Islet of Langerhans (tissue), 1 donor: ENCODE data around the gene SLC4A2.

Source experiments
- FAIRE-seq: peaks from one replicate; lab custom pipeline; 2011; peaks lifted over from hg19 to GRCh38; lab: Jason Lieb, UNC

The SLC4A2 gene

DNA sequence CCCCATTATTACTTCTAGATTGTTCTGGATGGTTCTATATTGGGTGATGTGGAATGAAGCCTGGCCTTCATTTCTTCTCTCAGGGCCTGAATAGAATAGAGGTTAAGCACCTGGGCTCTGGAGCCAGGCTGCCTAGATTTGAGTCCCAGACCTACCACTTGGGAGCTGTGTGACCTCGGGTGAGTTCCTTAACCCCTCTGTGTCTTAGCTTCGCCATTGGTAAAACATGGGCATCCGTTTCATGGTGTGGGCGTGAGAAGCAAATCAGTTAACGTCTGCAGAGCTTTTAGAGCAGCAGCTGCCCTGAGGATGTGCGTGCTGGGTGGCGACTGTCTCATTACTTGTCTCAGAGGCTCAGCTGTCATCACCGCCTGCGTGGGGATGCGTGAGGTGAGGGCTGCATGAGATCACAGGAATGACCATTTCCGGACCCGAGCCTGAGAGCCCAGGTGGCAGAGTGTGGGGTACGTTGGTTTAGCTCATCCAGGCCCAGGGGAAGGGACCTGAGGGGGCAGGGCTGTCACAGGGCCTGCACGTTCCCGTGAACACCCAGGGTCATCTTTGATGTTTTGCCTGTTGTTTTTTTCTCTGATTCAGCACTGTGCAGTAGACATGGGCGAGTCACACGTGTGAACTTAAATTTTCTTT is 36.6 kb downstream of the SLC4A2 start:
- no peak for FAIRE-seq

DNA sequence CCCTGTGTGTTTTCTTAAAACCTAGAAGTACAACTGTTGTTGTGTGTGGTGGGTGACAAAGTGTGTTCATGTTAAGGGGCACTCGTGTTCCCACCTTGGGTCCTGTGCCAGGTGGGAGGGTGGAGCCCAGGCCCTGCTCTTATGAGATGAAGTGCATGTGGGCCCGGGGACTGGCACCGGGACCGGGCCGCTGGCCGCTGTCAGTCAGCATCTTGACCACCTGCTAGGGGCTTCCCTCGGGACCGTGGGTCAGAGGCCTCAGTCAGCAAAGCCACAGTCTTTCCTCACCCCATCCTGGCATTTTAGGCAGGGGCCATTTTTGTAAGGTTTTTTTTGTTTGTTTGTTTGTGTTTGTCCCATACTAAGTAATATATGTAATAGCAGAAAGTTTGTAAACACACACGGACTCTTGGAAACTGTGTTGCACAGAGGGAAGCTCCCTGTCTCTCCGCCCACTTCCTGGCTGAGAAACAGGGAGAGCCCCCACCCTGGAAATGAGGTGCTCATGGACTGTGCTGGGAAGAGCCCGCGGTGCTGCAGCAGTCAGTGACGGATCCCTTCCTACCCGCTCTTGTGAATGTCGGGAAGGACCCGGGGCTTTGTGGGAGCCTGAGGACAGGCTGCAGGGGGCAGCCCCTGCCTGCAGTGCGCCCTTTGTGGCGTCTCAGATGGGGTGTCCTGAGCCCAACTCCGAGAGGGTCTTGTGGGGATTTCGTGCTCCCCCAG is 40.3 kb downstream of the SLC4A2 start:
- FAIRE-seq: no peak

DNA sequence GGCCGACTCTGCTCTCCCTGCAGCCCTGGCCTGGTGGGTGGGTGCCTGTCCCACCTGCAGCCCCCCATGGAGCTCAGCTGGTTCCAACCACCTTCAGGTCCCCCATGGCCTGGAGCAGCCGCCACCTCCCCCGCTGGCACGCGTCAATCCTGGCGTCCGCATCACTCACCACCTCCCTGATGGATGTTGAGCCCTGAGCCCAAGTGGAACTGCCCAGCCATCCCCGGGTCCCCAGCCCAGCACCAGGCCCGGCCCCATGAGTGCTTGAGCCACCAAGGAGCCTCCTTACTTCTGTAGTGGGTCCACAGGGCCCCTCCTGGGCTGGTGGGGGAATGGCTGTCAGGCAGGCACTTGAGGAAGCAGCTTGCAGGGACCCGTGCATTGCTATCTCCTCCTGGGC is 41.5 kb downstream of the SLC4A2 start:
- FAIRE-seq: no peak

DNA sequence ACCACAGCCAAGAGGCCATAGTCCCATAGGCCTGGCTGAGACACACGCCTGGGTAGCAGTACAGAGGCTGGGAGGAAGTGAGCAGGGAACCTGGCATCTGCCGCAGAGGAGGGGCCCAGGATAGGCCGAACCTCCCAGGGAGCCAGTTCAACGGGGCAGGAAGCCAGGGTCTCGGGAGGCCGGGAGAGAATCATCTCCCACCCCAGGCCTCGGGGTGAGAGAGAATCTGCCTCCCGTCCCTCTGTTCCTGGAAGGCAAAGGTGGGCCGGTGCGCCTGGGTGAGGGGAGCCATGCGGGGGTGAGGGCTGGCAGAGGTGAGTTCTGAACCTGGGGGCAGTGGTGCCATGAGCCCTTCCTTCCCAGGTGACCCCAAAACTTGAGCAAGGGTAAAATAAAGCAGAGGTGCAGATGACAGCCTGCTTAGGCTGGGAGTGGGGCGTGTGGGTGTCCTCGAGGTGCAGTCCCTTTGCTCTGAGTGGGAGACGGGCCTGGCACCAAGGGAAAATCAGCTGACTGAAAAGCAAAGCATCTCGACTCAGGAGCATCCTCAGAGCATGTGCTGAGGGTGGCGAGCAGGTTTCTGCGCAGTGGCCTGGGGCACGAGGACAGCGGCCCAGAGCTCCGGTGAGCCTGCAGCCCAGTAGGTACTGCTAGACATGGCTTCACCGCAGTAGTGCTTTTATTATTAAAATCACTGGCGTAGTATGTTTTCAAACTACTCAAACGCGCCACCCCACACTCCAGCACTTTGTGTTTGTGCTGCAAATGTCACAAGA is 42.4 kb downstream of the SLC4A2 start:
- no peak for FAIRE-seq

DNA sequence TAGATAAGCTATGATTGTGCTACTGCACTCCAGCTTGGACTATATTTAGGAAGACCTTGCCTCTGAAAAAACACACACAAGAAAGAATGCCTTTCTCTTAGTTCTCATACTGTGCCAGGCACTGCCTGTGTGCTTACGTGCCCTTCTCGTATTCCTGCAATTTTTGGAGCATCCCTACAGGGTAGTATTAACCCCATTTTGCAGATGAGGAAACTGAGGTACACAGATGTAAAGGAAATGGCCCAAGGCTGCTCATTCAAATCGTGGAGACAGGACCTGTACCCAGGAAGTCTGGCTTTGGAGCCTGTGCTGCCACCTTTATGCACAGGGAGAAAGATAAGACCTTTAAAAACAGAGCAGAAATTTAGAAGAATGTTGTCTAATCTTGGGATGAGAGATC is 43.6 kb downstream of the SLC4A2 start:
- no peak for FAIRE-seq

DNA sequence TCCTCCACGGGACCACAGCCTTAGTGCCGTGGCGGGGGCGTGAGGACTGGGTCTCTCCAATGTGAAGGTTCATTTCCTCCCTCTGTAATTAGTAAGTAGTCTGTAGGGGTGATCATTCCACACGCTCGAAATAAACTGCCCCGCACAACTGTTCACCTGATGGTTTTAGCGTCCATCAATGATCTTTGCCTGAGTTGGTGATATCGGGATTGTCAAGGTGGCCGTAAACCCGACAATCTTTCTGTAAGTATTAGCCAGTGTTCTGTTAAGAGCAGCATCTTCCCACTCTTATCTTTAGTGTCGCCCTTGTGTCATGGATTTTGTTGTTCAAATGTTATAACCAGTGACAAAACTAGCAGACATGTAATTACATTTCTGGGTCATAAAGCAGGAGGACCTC is 44.6 kb downstream of the SLC4A2 start:
- no peak for FAIRE-seq

DNA sequence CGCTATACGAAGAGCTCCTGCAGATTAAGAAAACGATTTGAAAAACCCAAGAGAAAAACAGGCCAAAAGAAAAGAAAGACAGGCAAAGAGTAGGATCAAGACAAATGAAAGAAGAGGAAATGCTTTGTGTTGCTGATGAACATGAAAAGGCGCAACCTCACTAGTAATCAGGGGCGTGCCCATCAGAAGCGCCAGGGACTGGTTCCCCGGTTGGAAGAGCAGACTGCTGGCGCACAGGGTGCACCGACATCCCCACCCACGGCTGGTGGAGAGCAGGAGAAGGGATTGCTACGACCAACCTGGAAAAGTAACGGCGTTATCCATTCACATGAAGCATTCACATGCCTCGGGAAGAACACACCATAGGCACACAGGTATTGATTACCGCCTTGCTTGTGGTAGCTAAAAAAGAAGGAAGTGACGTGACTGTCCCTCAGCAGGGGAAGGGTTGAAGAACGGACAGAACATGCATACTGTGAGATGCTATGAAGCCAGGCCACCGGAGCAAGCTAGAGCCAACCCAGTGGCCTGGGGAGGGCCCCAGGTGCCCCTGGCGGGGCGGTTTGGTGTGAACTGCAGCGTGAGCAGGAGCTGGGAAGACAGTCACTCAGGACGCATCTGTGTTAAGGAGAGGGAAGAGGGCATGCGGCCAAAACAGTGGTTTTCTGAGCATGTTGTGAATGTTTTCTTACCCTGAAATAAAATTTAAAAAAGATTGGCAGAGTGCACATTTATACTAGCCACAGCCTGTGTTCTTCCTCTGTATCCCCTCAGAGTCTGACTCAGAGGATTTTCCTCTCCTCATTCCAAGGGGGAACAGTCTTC is 45.2 kb downstream of the SLC4A2 start:
- no peak for FAIRE-seq

DNA sequence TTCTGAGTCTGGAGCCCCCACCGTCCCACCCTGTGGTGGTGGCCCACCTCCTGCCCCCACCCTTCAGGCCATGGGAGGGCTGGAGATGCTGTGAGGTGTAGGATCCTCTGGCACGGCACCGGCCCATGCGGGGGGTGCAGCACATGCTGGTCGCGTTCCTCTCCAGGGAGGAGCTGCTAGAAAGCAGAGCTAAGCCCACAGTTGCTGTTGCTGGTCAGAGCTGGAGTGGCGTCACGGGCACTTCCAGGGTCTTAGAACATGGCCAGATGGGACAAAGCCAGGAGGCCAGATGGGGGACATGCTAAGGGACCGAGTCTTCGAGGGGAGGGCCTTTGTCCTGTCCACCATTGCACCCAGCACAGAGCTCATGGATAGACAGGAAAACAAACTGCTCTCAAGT is 48.5 kb downstream of the SLC4A2 start:
- FAIRE-seq: no peak

DNA sequence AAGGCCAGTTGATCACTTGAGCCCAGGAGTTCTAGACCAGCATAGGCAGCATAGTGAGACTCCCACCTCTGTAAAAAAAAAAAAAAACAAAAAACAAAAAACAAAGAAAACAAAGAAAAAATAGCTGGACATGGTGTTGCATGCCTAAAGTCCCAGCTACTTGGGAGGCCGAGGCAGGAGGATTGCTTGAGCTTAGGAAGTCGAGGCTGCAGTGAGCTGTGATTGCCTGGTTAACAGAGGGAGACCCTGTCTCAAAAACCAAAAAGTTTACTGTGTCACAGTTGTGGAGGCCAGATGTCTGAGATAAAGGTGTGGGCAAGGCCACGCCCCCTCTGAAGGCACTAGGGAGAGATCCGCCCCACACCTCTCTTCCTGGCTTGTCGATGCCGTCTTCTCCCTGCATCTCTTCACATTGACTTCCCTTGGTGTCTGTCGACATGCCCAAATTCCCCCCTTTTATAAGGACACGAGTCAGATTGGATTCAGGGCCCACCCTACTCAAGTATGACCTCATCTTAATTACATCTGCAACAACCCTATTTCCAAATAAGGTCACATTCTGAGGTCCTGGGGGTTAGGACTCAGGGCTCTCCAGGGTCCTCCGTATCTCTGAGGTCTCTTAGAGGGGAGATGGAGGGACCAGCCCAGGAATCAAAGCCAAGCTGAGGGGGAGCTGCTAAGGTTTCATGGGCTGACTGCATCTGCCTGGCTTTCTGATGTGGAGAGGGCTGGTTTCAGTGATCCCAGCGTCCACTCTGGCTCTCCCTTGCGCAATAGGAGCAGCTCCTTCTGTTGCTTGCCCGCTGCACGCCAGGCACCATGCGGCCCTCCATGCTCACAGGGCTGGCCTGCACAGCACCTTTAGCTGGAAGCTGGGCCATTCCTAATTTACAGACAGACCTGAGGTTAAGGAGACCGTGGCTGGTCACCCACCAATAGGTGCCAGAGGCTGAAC is 50.0 kb downstream of the SLC4A2 start:
- no peak for FAIRE-seq

DNA sequence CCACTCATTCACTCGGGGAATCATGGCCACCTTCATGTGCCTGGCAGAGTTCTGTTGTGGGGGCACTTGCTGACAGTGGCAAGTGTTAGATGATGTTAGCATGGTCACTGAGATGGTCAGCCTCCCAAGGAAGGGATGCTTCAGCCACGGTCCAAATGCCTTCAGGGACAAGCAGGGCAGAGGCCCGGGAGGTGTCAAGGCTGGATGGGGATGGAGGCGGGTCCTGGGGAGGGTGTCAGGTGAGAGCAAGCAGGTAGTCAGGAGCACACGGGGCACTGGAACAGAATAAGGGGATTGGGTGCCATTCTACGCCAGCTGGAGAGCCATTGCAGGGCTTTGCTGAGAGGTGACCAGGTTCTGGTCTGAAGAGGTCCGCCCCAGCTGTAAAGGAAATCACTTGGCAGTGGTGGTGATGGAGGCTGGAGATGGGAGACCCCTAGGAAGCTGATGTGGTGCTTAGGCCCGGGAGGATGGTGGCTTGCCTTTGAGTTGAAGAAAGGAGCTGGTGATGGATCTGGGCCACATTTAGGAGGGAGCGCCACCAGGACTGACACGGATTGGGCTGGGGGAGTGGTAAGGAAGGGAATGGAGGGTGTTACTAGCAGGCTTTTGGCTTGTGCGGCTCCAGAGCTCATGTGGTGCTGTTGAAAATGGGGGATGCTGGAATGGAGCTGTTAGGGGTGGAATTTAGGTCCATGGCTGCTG is 51.0 kb downstream of the SLC4A2 start:
- no peak for FAIRE-seq

DNA sequence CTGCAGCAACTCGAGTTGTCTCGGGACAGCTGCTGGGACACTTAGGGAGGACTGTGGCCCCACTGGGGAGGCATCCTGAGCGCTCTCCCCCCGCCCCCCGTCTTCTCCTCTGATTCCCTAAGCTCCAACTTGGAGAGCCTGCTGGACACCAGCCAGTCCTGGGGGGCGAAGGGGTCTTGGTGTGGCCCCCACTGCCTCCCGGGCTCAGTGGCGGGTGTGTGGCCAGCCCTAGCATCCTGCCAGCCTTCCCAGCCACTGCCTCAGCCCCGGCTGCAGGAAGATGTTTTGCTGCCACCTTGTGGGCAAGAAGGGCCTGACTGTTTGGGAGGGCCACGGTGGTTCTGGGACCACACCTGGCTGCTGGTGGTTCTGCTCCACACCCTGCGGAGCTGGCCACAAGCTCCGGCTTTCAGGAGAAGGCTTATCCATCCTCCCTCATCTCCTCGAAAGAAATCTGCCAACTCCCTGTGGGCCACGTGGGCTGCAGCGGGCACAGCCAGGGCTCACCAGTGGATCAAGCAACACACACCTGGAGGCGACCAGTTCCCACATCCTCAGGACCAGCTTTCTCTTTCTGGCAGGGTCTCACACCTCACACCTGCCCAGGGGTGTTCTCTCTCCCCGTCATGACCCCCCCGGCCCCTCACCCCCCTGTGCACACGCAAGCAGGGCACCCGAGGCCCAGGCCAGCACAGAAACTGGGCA is 51.7 kb downstream of the SLC4A2 start:
- FAIRE-seq: no peak

DNA sequence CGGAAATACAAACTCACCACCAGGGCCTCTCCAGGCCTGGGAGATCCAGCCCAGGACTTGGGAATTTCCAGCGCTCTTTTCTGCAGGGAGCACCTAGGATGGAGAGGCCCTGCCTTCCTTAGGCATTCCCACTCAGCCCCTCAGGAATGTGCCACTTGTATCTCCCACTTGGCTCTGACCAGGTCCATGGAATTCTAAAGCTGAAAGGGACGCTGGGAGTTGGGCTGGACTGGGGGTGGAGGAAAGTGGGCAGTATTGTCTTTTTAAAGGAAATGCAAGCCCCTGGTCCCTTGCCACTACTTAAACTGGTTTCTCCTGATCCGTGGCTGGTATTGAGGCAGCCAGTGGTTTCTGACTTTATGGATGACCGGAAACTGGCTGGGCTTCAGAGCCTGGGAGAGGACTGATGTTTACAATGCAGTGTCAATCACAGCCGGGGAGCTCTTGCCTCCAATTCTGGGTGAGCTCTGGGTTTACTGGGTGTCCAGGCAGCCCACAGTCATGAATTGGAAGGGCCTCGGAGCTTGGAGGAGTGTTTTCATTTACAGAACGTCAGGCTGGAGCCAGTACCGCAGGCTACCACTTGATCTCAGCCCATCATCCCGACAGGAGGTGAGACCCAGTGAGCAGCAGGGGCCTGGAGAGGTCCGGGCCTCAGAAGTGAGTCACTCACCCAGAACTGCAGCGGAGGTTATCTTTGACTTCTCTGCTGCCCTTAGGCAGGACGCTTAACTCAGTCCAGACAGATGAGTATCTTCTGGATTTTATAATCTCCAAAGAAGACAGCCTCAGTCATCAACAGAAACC is 54.2 kb downstream of the SLC4A2 start:
- no peak for FAIRE-seq

DNA sequence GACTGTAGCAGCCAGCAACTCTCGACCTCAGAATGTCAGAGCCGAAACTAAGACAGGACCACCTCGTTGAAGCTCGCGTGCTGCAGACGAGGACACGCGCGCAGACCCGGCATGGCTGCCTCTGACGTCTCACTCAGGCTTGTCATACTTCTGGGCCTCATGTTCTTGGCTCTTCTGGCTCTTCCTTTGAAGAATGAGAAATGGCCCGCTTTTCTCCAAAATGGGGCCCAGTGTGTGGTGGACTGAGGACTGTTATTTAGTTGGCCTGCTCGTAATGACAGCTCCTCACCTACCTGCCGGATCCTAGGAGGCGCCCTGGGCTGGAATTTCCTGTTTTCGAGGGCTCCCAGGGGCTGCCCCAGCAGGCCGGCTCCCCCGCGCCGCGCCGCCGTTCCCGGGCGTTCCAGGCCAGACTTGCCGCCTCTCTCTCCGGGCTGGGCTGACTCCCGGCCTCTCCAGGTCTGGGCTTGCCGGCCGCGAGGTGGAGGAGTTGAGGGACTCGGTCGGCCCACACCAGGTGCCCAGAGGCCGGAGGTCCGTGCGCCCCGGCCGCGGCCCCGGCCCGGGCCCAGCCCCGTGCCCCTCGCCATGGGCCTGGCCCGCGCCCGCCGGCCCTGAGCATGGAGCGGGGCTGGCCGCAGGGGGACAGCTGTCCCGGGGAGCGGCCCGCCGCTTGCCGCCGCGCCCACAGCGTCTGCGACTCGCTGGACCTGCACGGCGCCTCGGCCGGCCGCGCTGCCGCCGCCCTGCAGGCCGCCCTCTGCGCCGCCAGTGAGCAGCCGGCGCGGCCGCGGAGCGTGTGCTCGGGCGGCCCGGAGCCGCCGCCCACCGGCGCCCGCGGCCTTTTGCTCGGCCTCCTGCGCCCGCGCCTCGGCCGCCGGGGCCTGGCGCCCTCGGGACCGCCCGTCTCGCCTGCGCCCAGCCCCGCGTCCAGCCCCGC is 55.0 kb downstream of the SLC4A2 start:
- FAIRE-seq: no peak

DNA sequence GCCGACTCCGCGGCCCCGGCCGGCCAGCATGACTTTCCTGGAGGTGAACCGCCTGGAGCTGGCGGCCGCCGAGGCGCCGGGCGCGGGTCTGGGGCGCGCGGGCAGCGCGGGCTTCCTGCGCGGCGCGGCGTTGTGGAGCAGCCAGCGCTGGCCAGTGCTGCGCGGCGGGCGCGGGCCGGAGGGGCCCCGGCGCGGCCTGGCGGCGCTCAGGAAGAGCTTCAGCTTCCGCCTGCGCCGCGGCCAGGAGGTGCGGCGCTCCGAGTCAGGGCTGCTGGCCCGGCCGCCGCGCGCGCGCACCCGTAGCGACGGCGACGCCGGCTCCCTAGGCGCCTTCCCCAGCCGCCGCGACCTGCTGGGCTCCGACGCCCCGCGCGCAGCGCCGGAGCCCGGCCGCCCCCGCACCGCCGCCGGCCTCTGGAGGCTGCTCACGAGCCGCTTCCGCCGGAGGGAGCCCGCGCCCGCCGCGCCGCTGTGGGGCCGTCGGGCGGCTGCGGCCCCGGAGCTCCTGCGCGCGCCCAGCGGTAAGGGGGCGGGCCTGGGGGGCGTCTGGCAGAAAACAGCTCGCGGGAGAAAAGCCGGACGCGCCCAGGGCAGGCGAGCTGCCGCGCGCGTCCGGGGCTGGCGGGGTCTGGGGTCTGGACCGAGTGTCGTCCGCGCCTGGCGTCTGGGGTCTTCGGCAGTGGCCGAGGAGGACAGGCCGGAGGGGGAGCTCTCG is 55.9 kb downstream of the SLC4A2 start:
- no peak for FAIRE-seq

DNA sequence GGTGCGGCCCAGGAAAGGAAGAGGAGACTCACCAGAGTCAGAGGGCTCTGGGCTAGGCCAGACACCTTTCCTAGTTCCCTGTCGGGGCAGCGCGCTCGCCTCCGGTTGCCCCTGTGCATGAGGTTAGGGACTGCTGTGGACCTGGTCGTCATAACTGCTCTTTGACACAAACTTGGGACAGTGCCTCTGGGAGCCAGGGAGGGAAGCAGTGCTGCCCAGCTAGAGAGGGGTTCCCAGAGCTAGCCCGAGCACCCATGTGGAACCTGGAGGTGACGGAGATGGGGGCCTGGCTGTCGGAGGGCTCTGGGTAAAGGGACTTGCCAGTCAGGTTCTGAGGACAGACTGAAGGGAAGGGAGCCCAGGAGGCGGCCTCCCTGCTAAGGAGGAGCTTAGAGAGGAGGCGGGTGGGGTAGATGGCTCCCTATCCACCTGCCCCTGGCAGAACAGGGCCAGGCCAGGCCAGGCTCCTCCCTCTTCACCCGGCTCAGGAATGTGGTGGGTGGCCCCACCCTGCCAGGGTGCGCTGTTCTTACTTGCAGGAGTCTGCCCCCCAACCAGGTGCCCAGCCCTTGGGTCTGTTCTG is 56.5 kb downstream of the SLC4A2 start:
- FAIRE-seq: no peak

DNA sequence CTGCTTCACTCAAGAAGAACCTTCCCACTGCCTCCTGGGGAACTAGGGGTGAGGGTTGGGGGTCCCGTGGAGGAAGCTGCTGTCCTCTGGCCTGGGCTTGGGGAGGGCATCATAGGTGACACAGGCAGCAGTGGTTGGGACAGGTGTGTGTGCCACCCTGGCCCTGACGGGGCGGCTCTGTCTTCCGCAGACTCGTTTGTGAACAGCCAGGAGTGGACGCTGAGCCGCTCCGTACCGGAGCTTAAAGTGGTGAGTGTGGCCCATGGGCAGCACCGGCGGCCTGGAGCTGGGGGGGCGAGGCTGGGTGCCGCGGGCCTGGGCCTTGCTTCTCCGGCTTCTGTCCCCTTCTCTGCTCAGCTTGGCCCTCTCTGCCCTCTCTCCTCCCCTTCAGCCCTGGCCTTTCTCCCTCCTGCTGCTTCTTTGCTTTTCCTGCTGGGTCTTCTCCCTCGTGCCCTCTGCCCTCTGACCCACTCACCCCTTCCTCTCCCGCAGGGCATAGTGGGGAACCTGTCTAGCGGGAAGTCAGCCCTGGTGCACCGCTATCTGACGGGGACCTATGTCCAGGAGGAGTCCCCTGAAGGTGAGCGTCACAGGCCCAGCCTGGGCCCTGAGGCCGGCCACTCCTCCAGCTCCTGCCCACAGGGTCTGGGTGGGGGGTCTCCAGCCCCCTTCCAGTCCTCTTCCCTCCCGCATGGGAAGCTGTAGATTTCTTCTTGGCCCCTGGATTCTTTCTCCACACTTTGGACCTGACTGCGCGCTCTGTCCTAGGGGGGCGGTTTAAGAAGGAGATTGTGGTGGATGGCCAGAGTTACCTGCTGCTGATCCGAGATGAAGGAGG is 57.4 kb downstream of the SLC4A2 start:
- FAIRE-seq: no peak
